Smooth muscle cell (in vitro differentiated cells): Measurements from ENCODE around the gene MMP23B. TPM values are rescaled to one million over a fixed set of nuclear protein-coding genes. Genes with fewer than 3 reads are reported as not detected.
"Not testable (repeated sequence)": the region's sequence is repeated elsewhere in the genome, so short reads cannot be mapped to it uniquely, and the experiment has no call there.

ENCODE experiments used
- DNase-seq: peaks from one replicate; lab custom pipeline; 2025; ENCODE audit not compliant: unreplicated experiment; lab: John Stamatoyannopoulos, UW
- H2AFZ ChIP-seq: fragments of 200-600 bp; sonication (generic); 2 replicates; pipeline ENCODE4 v1.6.0; 2016; ENCODE audit warnings: antibody characterized with exemption, low read depth, mild to moderate bottlenecking
- H3F3A ChIP-seq: fragments of 200-600 bp; sonication (generic); 2 replicates; pipeline ENCODE4 v1.6.0; 2017; ENCODE audit warnings: antibody characterized with exemption, low read depth
- H3K27ac ChIP-seq: fragments of 200-600 bp; sonication (generic); 2 replicates; pipeline ENCODE4 v1.5.1; 2016; ENCODE audit warnings: low read depth, mild to moderate bottlenecking
- H3K27me3 ChIP-seq: fragments of 200-600 bp; sonication (generic); 2 replicates; pipeline ENCODE4 v1.6.1; 2016; ENCODE audit warnings: low read depth, mild to moderate bottlenecking
- H3K36me3 ChIP-seq: fragments of 200-600 bp; sonication (generic); 2 replicates; pipeline ENCODE4 v1.5.1; 2016; ENCODE audit warnings: low read depth
- H3K4me1 ChIP-seq: fragments of 200-600 bp; sonication (generic); 2 replicates; pipeline ENCODE4 v1.5.1; 2016; ENCODE audit warnings: low read depth
- H3K4me2 ChIP-seq: fragments of 200-600 bp; sonication (generic); 2 replicates; pipeline ENCODE4 v1.6.0; 2016; ENCODE audit warnings: mild to moderate bottlenecking
- H3K4me3 ChIP-seq: fragments of 200-600 bp; sonication (generic); 2 replicates; pipeline ENCODE4 v1.5.1; 2016; ENCODE audit warnings: mild to moderate bottlenecking
- H3K79me2 ChIP-seq: fragments of 200-600 bp; sonication (generic); 2 replicates; pipeline ENCODE4 v1.6.0; 2016; ENCODE audit warnings: low read depth, mild to moderate bottlenecking
- H3K9ac ChIP-seq: fragments of 200-600 bp; sonication (generic); 2 replicates; pipeline ENCODE4 v1.6.0; 2016; ENCODE audit warnings: low read depth
- H3K9me3 ChIP-seq: fragments of 200-600 bp; sonication (generic); replicated peaks from 2 replicates; pipeline ENCODE4 v1.5.1; 2016; ENCODE audit warnings: low read depth
- H4K20me1 ChIP-seq: fragments of 200-600 bp; sonication (generic); 2 replicates; pipeline ENCODE4 v1.6.0; 2016; ENCODE audit warnings: low read depth
- CTCF ChIP-seq: fragments of 200-600 bp; sonication (generic); IDR thresholded peaks from 2 replicates; pipeline ENCODE4 v1.5.1; 2017; ENCODE audit warnings: borderline replicate concordance, mild to moderate bottlenecking, antibody characterized with exemption; ENCODE audit not compliant: insufficient read depth, poor library complexity, severe bottlenecking
- WGBS: methylation state at CpG from one replicate; pipeline ENCODE4 v1.1.7; 2016; ENCODE audit warnings: low lambda C conversion rate; 5-methylcytosine and 5-hydroxymethylcytosine counted together
- polyA plus RNA-seq: library from polyadenylated mRNA; unstranded; fragments of >200 nt; fragmentation: Nextera tagmentation; extraction: Ambion mirVana; gene quantifications from 2 replicates; pipeline ENCODE4 v1.2.1, GENCODE V29; 2016
- total RNA-seq: library from RNA; depleted of rRNA; stranded (reverse); fragments of >200 nt; gene quantifications from 2 replicates; pipeline ENCODE4 v1.2.3, GENCODE V29; 2014

Gene MMP23B
- total and polyA plus RNA-seq, 2 experiments from 2014 or later, result 81.7 to 218 TPM

DNA sequence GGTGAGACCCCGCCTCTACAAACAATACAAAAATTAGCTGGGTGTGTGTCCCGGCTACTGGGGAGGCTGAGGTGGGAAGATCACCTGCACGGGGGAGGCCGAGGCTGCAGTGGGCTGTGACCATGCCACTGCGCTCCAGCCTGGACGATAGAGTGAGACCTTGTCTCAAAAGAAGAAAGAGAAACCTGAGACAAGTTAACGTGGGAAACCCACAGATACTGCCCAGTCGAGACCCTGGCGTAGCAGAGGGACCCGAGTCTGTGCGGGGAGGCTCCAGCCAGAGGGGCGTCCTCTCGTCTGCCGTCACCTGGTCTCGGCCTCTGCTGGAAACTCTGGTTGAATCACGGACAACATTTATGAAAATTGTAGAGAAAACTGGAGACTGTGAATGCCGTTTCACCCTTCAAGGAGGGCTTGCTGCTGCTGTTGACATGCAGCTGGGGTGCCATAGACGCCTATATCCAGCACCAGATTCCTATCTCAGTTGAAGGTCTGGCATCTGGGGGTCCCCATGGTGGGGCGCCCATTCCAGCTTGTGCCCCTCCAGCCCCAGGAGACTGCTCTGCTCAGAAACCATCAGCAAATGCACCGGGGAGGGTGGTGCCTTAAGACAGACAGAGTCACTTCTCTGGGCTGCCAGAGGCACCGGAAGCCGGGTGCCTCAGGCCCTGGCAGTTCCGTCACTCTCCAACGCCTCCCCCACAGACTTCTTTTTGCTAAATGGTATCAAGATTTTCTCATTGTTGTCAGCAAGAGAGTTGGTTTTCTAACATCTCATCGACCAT, 40.4 kb downstream of the MMP23B start:
- no peak overlapping the region for H3K4me3 ChIP-seq
- H3F3A ChIP-seq, result no peaks in the 10 kb centered on the region
- H3K9me3 ChIP-seq, result no peaks in the 10 kb centered on the region
- no peaks in the 10 kb centered on the region for H3K27me3 ChIP-seq
- H2AFZ ChIP-seq, result no peak overlapping the region
- no peaks in the 10 kb centered on the region for H3K4me1 ChIP-seq
- 97% methylated on average over 25 of the region's 25 CpGs for WGBS
- no peaks in the 10 kb centered on the region for H4K20me1 ChIP-seq
- H3K79me2 ChIP-seq, result no peaks in the 10 kb centered on the region
- H3K27ac ChIP-seq, result no peak overlapping the region
- H3K9ac ChIP-seq, result no peak overlapping the region
- H3K36me3 ChIP-seq, result no peaks in the 10 kb centered on the region
- TF ChIP-seq CTCF, result no peak
- H3K4me2 ChIP-seq, result no peak overlapping the region
- no peak for DNase-seq

GRCh38 chr1:1674806-1675205, 42.8 kb downstream of the MMP23B start:
- H3K4me2 ChIP-seq, H3K9ac ChIP-seq, H3K9me3 ChIP-seq, H3K4me3 ChIP-seq, H3F3A ChIP-seq, H3K4me1 ChIP-seq, H2AFZ ChIP-seq, H3K27me3 ChIP-seq, H3K27ac ChIP-seq, DNase-seq, H3K36me3 ChIP-seq: not testable (repeated sequence)
- WGBS, result 90% methylated on average over 13 of the region's 21 CpGs
- Histone ChIP-seq H4K20me1 (peaks cover 22% of the 10 kb centered on the region), H3K79me2 (peaks cover 22% of the 10 kb centered on the region)

DNA sequence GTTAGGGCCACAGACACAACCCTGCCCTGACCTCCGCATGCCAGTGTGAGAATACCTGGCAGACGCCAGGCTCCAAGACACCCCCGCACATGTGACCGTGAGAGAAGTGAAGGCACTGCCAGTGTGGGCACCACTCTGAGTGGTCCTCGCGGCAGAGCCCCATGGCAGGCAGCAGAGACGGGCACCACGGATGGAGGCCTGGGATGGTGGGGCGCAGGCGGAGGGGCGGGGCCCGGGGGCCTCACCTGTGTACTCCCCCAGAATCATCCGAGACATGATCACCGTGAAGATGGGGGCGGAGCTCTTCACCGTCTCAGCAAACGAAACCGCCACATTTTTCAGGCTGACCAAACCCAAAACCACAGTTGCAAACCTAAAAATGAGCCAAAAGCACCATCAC, 43.2 kb downstream of the MMP23B start:
- not testable (repeated sequence) for H3K36me3 ChIP-seq, H3K27ac ChIP-seq, H3F3A ChIP-seq, H3K27me3 ChIP-seq, DNase-seq, H2AFZ ChIP-seq, H3K9ac ChIP-seq, H3K4me3 ChIP-seq, H3K4me2 ChIP-seq, H3K4me1 ChIP-seq, H3K9me3 ChIP-seq
- 97% methylated on average over 6 of the region's 18 CpGs for WGBS
- H3K79me2 ChIP-seq, result peaks cover 26% of the 10 kb centered on the region
- H4K20me1 ChIP-seq, result peaks cover 26% of the 10 kb centered on the region

- not testable (repeated sequence) for H3K9me3 ChIP-seq, H3K36me3 ChIP-seq, H3K4me1 ChIP-seq, DNase-seq, H3K4me3 ChIP-seq, H2AFZ ChIP-seq, H3F3A ChIP-seq, H3K9ac ChIP-seq, H3K27me3 ChIP-seq, H3K4me2 ChIP-seq, H3K27ac ChIP-seq
- WGBS, result no CpG with 5 or more reads among the region's 21 CpGs
- H3K79me2 ChIP-seq, result peaks cover 34% of the 10 kb centered on the region
- H4K20me1 ChIP-seq, result peaks cover 34% of the 10 kb centered on the region
Measured at GRCh38 chr1:1676087-1676486, 44.1 kb downstream of the MMP23B start.

GRCh38 chr1:1677718-1678580, 46.0 kb downstream of the MMP23B start:
- Histone ChIP-seq H3K9ac (no peak overlapping the region), H3K36me3 (no peaks in the 10 kb centered on the region), H3K79me2 (peaks cover 49% of the 10 kb centered on the region), H4K20me1 (peaks cover 50% of the 10 kb centered on the region), H3K4me3 (no peak overlapping the region), H3F3A (no peaks in the 10 kb centered on the region), H2AFZ (no peak overlapping the region), H3K27me3 (no peaks in the 10 kb centered on the region), H3K9me3 (no peaks in the 10 kb centered on the region), H3K4me1 (no peaks in the 10 kb centered on the region), H3K4me2 (no peak overlapping the region), H3K27ac (no peak overlapping the region)
- DNase-seq, result no peak
- TF ChIP-seq CTCF, result no peak
- 97% methylated on average over 36 of the region's 39 CpGs for WGBS
